Measurements from ENCODE around the gene MRPS27. TPM values are rescaled to one million over a fixed set of nuclear protein-coding genes. Genes with fewer than 3 reads are reported as not detected.

The MRPS27 gene
- total and polyA plus RNA-seq, 9 of the 15 experiments (the other 6 are each of a cell fraction or from before 2014, with no cell fraction given) = 73.6 to 144 (median 106) TPM

GRCh38 chr5:72307968-72308852 lies 11.8 kb downstream of the MRPS27 start (continued):
- no peak for TF ChIP-seq ZNF280B (CRISPR knock-in tag; IDR thresholded peaks at IDR 0.05)
- no peak; the same call in 1 of the 2 replicates for TF ChIP-seq SMAD4 (CRISPR knock-in tag; conservative IDR thresholded peaks at IDR 0.05)
- TF ChIP-seq NELFE (IDR thresholded peaks at IDR 0.05; ENCODE audit: insufficient read depth, insufficient read length) = no peak
- no peak for TF ChIP-seq ZNF41 (CRISPR knock-in tag; conservative IDR thresholded peaks at IDR 0.05)
- TF ChIP-seq MED1 (CRISPR knock-in tag; IDR thresholded peaks at IDR 0.05; ENCODE audit: borderline replicate concordance) = no peak
- TF ChIP-seq MAZ (CRISPR knock-in tag; conservative IDR thresholded peaks at IDR 0.05 in 1 of 2, IDR thresholded peaks at IDR 0.05 in 1 of 2) = peak; percentile 64 to 75; a peak in 3 of 4 replicates
- peak; percentile 100 for TF ChIP-seq RBFOX2 (IDR thresholded peaks at IDR 0.05; ENCODE audit: low read depth, low read length)
- 0 out of 2 replicates have a peak, but pooled peaks have one; percentile 38 for TF ChIP-seq FOXP1 (CRISPR knock-in tag; IDR thresholded peaks at IDR 0.05)
- TF ChIP-seq ATF2 (CRISPR knock-in tag; IDR thresholded peaks at IDR 0.05) = no peak
- peak; percentile 42; the same call in 1 of the 2 replicates for TF ChIP-seq THAP7 (CRISPR knock-in tag; IDR thresholded peaks at IDR 0.05)
- 0 out of 2 replicates have a peak, but pooled peaks have one; percentile 26 for TF ChIP-seq MTA1 (IDR thresholded peaks at IDR 0.05; ENCODE audit: borderline replicate concordance)
- no peak for TF ChIP-seq ATF1 (CRISPR knock-in tag; IDR thresholded peaks at IDR 0.05)
- peak; percentile 91 for TF ChIP-seq ATF1 (tag; IDR thresholded peaks at IDR 0.05)
- TF ChIP-seq RHOXF2B (CRISPR knock-in tag; conservative IDR thresholded peaks at IDR 0.05) = no peak
- TF ChIP-seq MCM3 (IDR thresholded peaks at IDR 0.05) = no peak
- peak; percentile 85; the same call in 1 of the 2 replicates for TF ChIP-seq POLR2AphosphoS2 (IDR thresholded peaks at IDR 0.05; ENCODE audit: low read length)
- no peak for TF ChIP-seq SRSF7 (optimal IDR thresholded peaks at IDR 0.05; ENCODE audit: low read depth, low read length)
- TF ChIP-seq ZNF707 (CRISPR knock-in tag; conservative IDR thresholded peaks at IDR 0.05) = no peak
